ENCODE data around the gene ARHGAP19. TPM values are rescaled to one million over a fixed set of nuclear protein-coding genes. Genes with fewer than 3 reads are reported as not detected.

The ARHGAP19 gene
- total and polyA plus RNA-seq, 2 of the 8 experiments (the other 6 are each of a cell fraction or from before 2014, with no cell fraction given): 13.3 to 32.1 TPM

DNA sequence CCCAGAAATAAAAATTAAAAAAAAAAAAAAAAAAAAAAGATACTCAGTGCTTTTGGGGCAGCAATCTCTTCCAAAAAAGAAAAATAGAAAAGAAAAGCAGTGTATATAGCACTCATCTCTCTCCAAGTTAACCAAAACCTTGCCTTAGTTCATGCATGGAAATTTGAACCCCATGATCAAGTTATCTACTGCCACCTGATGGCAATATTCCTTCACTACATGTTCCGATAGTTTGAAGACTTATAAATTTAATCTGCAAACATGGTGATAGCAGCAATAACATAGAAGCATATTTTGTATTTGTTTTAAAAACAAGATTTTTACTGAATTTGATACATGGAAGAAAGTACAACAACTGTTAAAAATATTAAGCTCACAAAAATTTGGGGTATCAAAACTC lies 58.0 kb downstream of the ARHGAP19 start (continued):
- TF ChIP-seq CHD7 (IDR thresholded peaks at IDR 0.05; ENCODE audit: insufficient replicate concordance, low read length): no peak
- no peak for TF ChIP-seq EP300 (IDR thresholded peaks at IDR 0.05; ENCODE audit: borderline replicate concordance in 1 of 2, low read depth in 2 of 2, low read length in 2 of 2)
